ENCODE measurements around the gene ZNF444.

Gene ZNF444

DNA sequence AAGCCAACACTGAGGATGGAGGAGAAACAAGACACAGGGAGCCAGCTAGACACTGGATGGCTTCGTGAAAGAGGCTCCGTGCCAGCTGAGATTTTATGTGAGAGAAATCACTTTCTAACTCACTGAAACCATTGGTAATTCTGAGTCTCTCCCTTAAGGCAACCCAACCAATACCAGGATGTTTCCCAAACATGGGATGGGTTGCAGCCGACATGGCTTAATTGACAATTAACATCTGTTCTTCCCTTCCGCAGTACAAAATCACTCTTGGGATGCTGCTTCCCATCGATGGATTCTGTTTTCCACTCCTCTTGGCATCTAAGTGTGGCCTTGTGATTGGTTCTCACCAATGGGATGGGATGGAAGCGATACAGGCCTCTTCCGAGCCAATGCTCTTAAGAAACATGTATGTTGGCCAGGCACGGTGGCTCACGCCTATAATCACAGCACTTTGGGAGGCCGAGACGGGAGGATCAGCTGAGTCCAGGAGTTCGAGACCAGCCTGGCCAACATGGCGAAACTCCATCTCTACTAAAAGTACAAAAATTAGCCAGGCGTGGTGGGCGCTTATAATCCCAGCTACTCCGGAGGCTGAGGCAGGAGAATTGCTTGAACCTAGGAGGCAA is 17.7 kb upstream of the ZNF444 start:
- DNase-seq: no peak

DNA sequence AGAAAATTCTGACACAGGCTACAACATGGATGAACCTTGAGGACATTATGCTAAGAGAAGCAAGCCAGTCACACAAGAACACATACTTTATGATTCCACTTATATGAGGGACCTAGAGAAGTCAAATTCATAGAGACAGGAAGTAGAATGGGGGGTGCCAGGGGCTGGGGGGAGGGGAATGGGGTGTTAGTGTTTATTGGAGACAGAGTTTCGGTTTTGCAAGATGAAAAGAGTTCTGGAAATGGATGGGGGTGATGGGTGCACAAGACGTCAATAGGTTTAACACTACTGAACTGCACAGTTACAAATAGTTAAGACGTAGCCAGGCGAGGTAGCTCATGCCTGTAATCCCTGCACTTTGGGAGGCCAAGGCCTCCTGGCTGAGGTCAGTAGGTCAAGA is 16.5 kb upstream of the ZNF444 start:
- no peak for DNase-seq

- DNase-seq: no peak
Observed at GRCh38 chr19:56125806-56126590, 15.1 kb upstream of the ZNF444 start.

DNA sequence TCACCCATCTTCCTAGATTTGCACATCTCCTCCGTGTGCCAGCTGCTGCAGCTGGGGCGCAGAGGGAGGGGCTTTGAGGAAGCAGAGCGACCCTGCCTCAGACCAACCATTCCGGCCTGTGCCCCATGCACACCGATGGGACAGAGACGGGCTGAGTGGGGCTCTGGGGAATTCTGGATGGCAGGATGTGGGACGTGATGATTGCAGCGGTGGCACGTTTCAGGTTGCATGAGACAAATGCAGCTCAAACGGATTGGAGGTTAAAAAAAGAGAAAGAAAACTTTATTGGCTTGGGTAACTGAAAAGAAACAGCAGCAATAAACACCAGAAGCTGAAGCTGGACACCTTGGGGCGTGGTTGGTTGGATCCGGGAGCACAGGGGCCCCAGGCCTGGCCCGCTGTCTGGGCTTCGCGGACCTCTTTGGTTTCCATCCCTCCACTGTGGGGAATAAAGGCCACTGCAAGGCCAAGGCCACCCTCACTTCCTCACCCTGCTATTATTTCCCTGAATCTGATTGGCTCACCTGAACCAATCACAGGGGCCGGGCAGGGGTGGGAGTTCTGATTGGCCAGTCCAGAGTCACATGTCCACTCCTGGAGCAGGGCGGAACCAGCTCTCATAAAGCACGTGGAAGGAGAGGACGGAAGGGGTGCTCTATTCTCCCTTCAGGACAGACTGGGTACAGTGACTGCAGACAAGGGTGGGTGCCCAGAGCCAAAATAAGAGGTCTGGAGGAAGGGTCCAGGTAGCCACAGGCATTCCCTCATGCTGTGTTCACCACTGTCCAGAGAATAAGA is 13.9 kb upstream of the ZNF444 start:
- DNase-seq: no peak

DNA sequence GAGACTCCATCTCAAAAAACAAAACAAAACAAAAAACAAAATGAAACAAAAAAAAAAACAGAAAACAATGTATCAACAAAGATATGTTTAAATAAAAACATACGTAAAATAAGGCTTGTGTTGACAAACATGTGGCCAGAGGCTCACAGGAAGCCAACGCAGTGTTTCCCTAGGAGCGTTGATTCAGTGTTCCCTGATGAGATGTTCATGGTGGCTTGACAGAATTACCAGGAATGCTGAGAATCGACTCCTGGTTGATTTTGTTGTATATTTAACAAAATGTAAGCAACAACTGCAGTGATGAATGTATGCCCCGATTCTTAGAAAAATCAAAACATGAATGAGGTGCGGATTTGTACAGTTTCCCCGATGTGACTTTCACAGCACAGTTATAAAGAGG is 11.1 kb upstream of the ZNF444 start:
- no peak for DNase-seq

DNA sequence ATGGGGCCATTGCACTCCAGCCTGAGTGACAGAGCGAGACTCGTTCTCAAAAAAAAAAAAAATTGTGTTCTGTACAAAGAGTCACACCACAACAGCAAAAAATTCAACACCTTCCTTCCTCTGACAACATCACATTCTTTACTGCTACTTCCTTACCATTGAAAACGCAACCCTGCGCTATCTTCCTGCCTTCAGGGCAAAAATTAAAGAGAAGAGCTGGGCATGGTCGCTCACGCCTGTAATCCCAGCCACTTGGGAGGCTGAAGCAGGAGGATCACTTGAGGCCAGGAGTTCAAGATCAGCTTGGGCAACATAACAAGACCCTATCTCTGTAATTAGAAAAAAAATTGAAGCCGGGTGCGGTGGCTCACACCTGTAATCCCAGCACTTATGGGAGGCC is 9.4 kb upstream of the ZNF444 start:
- no peak for DNase-seq

- no peak for DNase-seq
Observed at GRCh38 chr19:56132316-56132822, 8.7 kb upstream of the ZNF444 start.

- no peak for DNase-seq
Observed at GRCh38 chr19:56133858-56134653, 7.0 kb upstream of the ZNF444 start.

DNA sequence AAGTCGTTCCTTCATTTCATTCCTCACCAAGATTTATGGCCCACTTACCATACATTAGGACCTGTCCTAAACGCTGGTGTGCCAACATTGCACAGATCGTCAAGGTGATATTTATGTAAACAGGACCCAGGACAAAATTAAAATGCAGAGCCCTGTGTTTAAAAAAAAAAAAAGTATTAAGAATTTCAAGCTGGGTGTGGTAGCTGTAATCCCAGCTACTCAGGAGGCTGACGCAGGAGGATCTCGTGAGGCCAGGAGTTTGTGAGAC is 6.5 kb upstream of the ZNF444 start:
- DNase-seq: no peak

GRCh38 chr19:56136362-56136761 is 4.7 kb upstream of the ZNF444 start:
- DNase-seq: no peak

- DNase-seq: no peak
Observed at GRCh38 chr19:56137405-56137804, 3.7 kb upstream of the ZNF444 start.

GRCh38 chr19:56138069-56138468 is 3.0 kb upstream of the ZNF444 start:
- no peak for DNase-seq

DNA sequence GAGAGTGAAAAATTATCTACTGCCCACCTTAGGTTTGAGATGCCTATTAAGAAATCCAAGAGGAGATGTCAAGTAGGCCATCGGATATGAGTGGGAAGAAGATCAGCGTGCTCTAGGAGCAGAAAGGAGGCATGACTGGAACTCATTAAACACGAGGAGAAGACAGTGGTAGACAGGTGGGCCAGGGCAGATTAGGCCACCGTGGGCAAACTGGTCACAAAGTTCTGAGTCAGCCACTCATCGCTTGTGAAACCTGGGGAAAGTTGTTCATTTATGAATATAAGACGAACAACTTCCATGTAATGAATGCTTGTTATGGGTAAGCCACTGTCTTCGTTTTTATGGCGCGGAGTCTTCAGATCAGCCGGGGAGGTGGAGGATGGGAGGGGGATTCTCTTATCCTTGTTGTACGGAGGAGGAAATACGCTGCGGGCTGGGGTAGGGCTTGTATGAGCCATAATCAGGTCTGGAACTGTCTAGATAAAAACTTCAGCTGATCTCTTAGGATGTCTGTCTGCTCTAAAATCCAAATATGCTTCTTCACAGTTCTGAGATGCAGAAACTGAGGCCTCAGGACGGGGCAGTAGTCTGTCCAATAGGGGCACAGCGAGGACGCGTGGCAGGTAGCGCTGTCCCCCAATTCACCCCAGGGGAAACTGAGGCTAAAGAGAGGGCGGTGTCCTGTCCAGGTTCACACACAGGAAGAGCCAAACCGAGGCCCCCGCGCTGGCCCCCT is 1.1 kb upstream of the ZNF444 start:
- no peak for DNase-seq

GRCh38 chr19:56141417-56141993 is 418 bp downstream of the ZNF444 start:
- no peak for DNase-seq

GRCh38 chr19:56142087-56142787 is 1.1 kb downstream of the ZNF444 start:
- peak; percentile 27 for DNase-seq

GRCh38 chr19:56142897-56143434 is 1.9 kb downstream of the ZNF444 start:
- DNase-seq: no peak

DNA sequence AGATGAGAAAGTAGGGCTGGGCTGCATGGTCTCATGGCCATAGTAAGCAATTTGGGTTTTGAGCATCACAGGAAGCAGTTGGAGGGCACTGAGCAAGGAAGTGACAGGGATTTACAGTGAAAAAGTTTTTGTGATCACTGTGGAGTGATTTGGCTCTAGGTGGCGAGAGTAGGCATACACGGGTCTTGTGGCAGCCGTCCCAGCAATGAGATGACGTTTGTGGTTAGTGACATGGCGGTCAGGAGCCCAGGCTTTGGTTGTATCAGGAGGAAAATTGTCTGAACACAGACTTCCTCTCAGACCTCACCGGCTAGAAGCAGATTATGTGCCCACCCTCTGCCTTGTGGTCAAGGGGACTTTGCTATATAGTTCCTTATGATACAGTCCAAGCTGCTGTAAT is 3.3 kb downstream of the ZNF444 start:
- DNase-seq: no peak

GRCh38 chr19:56144831-56145230 is 3.7 kb downstream of the ZNF444 start:
- no peak for DNase-seq

DNA sequence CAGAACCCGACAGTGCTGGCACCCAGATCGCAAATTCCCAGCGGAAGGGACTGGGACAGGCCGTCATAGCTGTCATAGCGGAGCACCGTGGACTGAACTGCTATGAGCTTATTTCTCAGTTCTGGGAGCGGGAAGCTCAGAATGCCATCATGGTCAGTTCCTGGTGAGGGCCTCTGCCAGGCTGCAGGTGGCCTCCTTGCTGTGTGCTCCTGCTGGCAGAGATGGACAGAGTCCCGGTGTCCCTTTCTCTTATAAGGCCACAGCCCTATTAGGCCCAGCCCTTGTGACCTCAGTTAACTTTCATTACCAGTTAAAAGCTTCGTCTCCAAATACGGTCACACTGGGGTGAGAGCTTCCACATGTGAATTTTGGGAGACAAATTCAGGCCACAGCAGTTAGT is 4.6 kb downstream of the ZNF444 start:
- no peak for DNase-seq

DNA sequence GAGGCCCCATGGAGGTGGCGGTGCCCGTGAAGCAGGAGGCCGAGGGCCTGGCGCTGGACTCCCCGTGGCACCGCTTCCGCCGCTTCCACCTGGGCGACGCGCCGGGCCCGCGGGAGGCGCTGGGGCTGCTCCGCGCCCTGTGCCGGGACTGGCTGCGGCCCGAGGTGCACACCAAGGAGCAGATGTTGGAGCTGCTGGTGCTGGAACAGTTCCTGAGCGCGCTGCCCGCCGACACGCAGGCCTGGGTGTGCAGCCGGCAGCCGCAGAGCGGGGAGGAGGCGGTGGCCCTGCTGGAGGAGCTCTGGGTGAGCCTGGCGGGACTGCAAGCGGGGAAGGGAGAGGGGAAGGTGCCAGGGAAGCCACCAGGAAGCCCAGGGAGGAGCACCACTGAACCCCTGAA is 5.8 kb downstream of the ZNF444 start:
- no peak for DNase-seq

DNA sequence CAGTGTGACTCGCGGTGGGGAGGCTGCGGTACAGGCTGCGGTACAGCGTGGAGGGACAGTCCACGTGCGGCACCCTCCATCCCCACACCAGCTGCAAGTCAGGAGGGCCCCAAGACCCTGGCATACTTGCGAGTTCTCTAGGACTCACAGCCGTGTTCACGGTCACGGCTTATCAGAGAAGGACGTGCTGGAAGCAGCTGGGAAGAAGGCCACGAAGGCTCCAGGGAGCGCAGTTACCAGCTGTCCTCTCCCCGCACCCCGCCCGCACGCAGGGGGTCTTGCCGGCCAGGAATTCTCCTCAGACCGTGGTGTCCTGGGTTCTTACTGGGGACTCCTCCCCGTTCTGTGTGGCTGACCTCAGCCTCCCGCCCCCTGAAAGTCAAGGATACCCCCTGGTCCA is 6.2 kb downstream of the ZNF444 start:
- DNase-seq: no peak

Measured in NCI-H526 treated with DMSO at 0.1 percent for 48 hours (cell line).